22Rv1 (cell line): ENCODE results near the gene NAV2.

ENCODE experiments used
- ZFX ChIP-seq: fragments of 450-650 bp; IDR thresholded peaks from 2 replicates; pipeline ENCODE4 v1.6.1; 2017; ENCODE audit warnings: antibody characterized with exemption, borderline replicate concordance
- TF ChIP-seq, protein P1 (sequence below): fragments of 450-650 bp; IDR thresholded peaks from 2 replicates; pipeline ENCODE4 v1.5.1; 2017; ENCODE audit warnings: mild to moderate bottlenecking

GRCh38 chr11:19956228-19956627, 243.6 kb downstream of the NAV2 start:
- TF ChIP-seq, protein P1, sequence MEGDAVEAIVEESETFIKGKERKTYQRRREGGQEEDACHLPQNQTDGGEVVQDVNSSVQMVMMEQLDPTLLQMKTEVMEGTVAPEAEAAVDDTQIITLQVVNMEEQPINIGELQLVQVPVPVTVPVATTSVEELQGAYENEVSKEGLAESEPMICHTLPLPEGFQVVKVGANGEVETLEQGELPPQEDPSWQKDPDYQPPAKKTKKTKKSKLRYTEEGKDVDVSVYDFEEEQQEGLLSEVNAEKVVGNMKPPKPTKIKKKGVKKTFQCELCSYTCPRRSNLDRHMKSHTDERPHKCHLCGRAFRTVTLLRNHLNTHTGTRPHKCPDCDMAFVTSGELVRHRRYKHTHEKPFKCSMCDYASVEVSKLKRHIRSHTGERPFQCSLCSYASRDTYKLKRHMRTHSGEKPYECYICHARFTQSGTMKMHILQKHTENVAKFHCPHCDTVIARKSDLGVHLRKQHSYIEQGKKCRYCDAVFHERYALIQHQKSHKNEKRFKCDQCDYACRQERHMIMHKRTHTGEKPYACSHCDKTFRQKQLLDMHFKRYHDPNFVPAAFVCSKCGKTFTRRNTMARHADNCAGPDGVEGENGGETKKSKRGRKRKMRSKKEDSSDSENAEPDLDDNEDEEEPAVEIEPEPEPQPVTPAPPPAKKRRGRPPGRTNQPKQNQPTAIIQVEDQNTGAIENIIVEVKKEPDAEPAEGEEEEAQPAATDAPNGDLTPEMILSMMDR, result no peak
- TF ChIP-seq ZFX, result no peak
